Camera-type eye (tissue), 1 donor: Measurements from ENCODE around the gene POU1F1. TPM values are rescaled to one million over a fixed set of nuclear protein-coding genes. Genes with fewer than 3 reads are reported as not detected.

Source experiments
- total RNA-seq: library from RNA; depleted of rRNA; stranded (reverse); fragments of >200 nt; gene quantifications from one replicate; pipeline ENCODE4 v1.2.3, GENCODE V29; 2014

Gene POU1F1
- total RNA-seq = not detected

GRCh38 chr3:87276484-87276883 lies at the start of gene POU1F1:
Gene POU1F1, minus strand, starts transcription at chr3:87276584. Its CDS starts 122 bp downstream, at chr3:87276462.

GRCh38 chr3:87227104-87227834 lies 49.1 kb downstream of the POU1F1 start, which contains the start of gene CHMP2B:
Gene CHMP2B, plus strand, starts transcription at chr3:87227309. Its CDS starts 214 bp downstream, at chr3:87227523.

Other genes starting within 250 kb of the POU1F1 start
- gene CHMP2B, start 49.3 kb downstream of the POU1F1 start, total RNA-seq = 44.2 TPM